HEK293 (cell line): ENCODE results near the gene TRAF3IP1.

Experiments
- CTCF ChIA-PET: fragments of 350-600 bp; formaldehyde crosslinking; extraction: SDS; loops from one replicate; lab custom pipeline; 2021; ENCODE audit warnings: antibody characterized with exemption; lab: Yijun Ruan, JAX
- POLR2A ChIA-PET: fragments of 300-600 bp; formaldehyde crosslinking; extraction: SDS; loops from one replicate; lab custom pipeline; 2020; ENCODE audit warnings: antibody characterized with exemption, inconsistent platforms; lab: Yijun Ruan, JAX
- H3K27ac ChIP-seq: fragments of 200-500 bp; sonication (Bioruptor generic); 2 replicates; pipeline ENCODE4 v1.5.1; 2014; ENCODE audit warnings: low read depth, low read length, control low read depth, inconsistent platforms; ENCODE audit errors: extremely low read depth
- H3K36me3 ChIP-seq, 2 experiments: fragments of 200-500 bp in 1 of 2; sonication (Bioruptor generic) in 1 of 2; 1 replicate in 1 of 2; 2 replicates in 1 of 2; pipeline ENCODE4 v1.5.1; 2014 to 2017; ENCODE audit warnings: inconsistent platforms in 2 of 2, low read length in 2 of 2; ENCODE audit not compliant: control insufficient read depth in 2 of 2, insufficient read depth in 1 of 2
- H3K4me1 ChIP-seq: fragments of 200-500 bp; sonication (Bioruptor generic); 2 replicates; pipeline ENCODE4 v1.5.1; 2014; ENCODE audit warnings: mild to moderate bottlenecking, low read length, inconsistent platforms; ENCODE audit not compliant: control insufficient read depth, insufficient read depth
- H3K4me3 ChIP-seq: 2 replicates; pipeline ENCODE4 v1.5.1; 2011; ENCODE audit warnings: low read depth, mild to moderate bottlenecking, control low read depth, low read length, moderate library complexity
- H3K9me3 ChIP-seq: fragments of 200-500 bp; sonication (Bioruptor generic); 2 replicates; pipeline ENCODE4 v1.5.1; 2014; ENCODE audit warnings: low read depth, low read length, inconsistent platforms; ENCODE audit not compliant: control insufficient read depth, insufficient read depth
- BCL11A ChIP-seq: fragments of 450-650 bp; formaldehyde crosslinking; IDR thresholded peaks from 2 replicates; pipeline ENCODE4 v1.5.1; 2016; ENCODE audit warnings: low read depth, missing biosample characterization, missing genetic modification characterization
- GLIS2 ChIP-seq: fragments of 450-650 bp; formaldehyde crosslinking; IDR thresholded peaks from 2 replicates; pipeline ENCODE4 v1.5.1; 2016; ENCODE audit warnings: missing biosample characterization, missing genetic modification characterization
- KLF8 ChIP-seq: fragments of 450-650 bp; formaldehyde crosslinking; IDR thresholded peaks from 2 replicates; pipeline ENCODE4 v1.5.1; 2016; ENCODE audit warnings: missing biosample characterization, missing genetic modification characterization
- SCRT1 ChIP-seq: fragments of 450-650 bp; formaldehyde crosslinking; IDR thresholded peaks from 2 replicates; pipeline ENCODE4 v1.5.1; 2016; ENCODE audit warnings: missing biosample characterization, missing genetic modification characterization, borderline replicate concordance
- ZBTB44 ChIP-seq: fragments of 450-650 bp; IDR thresholded peaks from 2 replicates; pipeline ENCODE4 v1.5.1; 2018; ENCODE audit warnings: missing biosample characterization, mild to moderate bottlenecking, missing genetic modification characterization
- ZBTB48 ChIP-seq: fragments of 450-650 bp; formaldehyde crosslinking; IDR thresholded peaks from 2 replicates; pipeline ENCODE4 v1.5.1; 2016; ENCODE audit warnings: missing biosample characterization, missing genetic modification characterization
- ZFP41 ChIP-seq: fragments of 450-650 bp; formaldehyde crosslinking; IDR thresholded peaks from 2 replicates; pipeline ENCODE4 v1.5.1; 2016; ENCODE audit warnings: missing biosample characterization, missing genetic modification characterization, borderline replicate concordance
- ZNF10 ChIP-seq: fragments of 450-650 bp; formaldehyde crosslinking; IDR thresholded peaks from 2 replicates; pipeline ENCODE4 v1.5.1; 2017; ENCODE audit warnings: missing biosample characterization, missing genetic modification characterization
- ZNF138 ChIP-seq: fragments of 450-650 bp; formaldehyde crosslinking; IDR thresholded peaks from 2 replicates; pipeline ENCODE4 v1.5.1; 2016; ENCODE audit warnings: missing biosample characterization, missing genetic modification characterization, borderline replicate concordance
- ZNF175 ChIP-seq: fragments of 450-650 bp; formaldehyde crosslinking; IDR thresholded peaks from 2 replicates; pipeline ENCODE4 v1.5.1; 2016; ENCODE audit warnings: missing biosample characterization, missing genetic modification characterization
- ZNF211 ChIP-seq: fragments of 450-650 bp; formaldehyde crosslinking; IDR thresholded peaks from 2 replicates; pipeline ENCODE4 v1.5.1; 2016; ENCODE audit warnings: low read depth, missing biosample characterization, missing genetic modification characterization
- ZNF398 ChIP-seq: fragments of 450-650 bp; formaldehyde crosslinking; IDR thresholded peaks from 2 replicates; pipeline ENCODE4 v1.5.1; 2017; ENCODE audit warnings: missing biosample characterization, missing genetic modification characterization
- ZNF416 ChIP-seq: fragments of 450-650 bp; formaldehyde crosslinking; IDR thresholded peaks from 2 replicates; pipeline ENCODE4 v1.5.1; 2016; ENCODE audit warnings: missing biosample characterization, missing genetic modification characterization
- ZNF423 ChIP-seq: fragments of 450-650 bp; formaldehyde crosslinking; IDR thresholded peaks from 2 replicates; pipeline ENCODE4 v1.5.1; 2016; ENCODE audit warnings: missing biosample characterization, missing genetic modification characterization
- ZNF510 ChIP-seq: fragments of 450-650 bp; formaldehyde crosslinking; IDR thresholded peaks from 2 replicates; pipeline ENCODE4 v1.5.1; 2018; ENCODE audit warnings: mild to moderate bottlenecking, missing genetic modification characterization, missing biosample characterization; ENCODE audit not compliant: insufficient replicate concordance
- ZNF514 ChIP-seq: fragments of 450-650 bp; formaldehyde crosslinking; IDR thresholded peaks from 2 replicates; pipeline ENCODE4 v1.5.1; 2016; ENCODE audit warnings: missing biosample characterization, missing genetic modification characterization
- ZNF529 ChIP-seq: fragments of 450-650 bp; formaldehyde crosslinking; IDR thresholded peaks from 2 replicates; pipeline ENCODE4 v1.5.1; 2017; ENCODE audit warnings: missing genetic modification characterization, missing biosample characterization; ENCODE audit not compliant: insufficient replicate concordance
- ZNF530 ChIP-seq: fragments of 450-650 bp; formaldehyde crosslinking; IDR thresholded peaks from 2 replicates; pipeline ENCODE4 v1.5.1; 2016; ENCODE audit warnings: low read depth, missing biosample characterization, missing genetic modification characterization
- ZNF555 ChIP-seq: fragments of 450-650 bp; formaldehyde crosslinking; conservative IDR thresholded peaks from 2 replicates; pipeline ENCODE4 v1.5.1; 2017; ENCODE audit warnings: missing biosample characterization, mild to moderate bottlenecking, missing genetic modification characterization, inconsistent platforms
- ZNF580 ChIP-seq: fragments of 450-650 bp; formaldehyde crosslinking; IDR thresholded peaks from 2 replicates; pipeline ENCODE4 v1.5.1; 2016; ENCODE audit warnings: missing biosample characterization, missing genetic modification characterization
- ZNF596 ChIP-seq: fragments of 450-650 bp; IDR thresholded peaks from 2 replicates; pipeline ENCODE4 v1.5.0; 2018; ENCODE audit warnings: missing biosample characterization, mild to moderate bottlenecking, missing genetic modification characterization, moderate library complexity
- ZNF621 ChIP-seq: fragments of 450-650 bp; formaldehyde crosslinking; IDR thresholded peaks from 2 replicates; pipeline ENCODE4 v1.5.1; 2017; ENCODE audit warnings: missing biosample characterization, missing genetic modification characterization
- ZNF660 ChIP-seq: fragments of 450-650 bp; IDR thresholded peaks from 2 replicates; pipeline ENCODE4 v1.5.1; 2018; ENCODE audit warnings: missing biosample characterization, mild to moderate bottlenecking, missing genetic modification characterization
- ZNF704 ChIP-seq: fragments of 450-650 bp; formaldehyde crosslinking; IDR thresholded peaks from 2 replicates; pipeline ENCODE4 v1.5.1; 2016; ENCODE audit warnings: missing biosample characterization, missing genetic modification characterization
- ZNF768 ChIP-seq: fragments of 450-650 bp; formaldehyde crosslinking; IDR thresholded peaks from 2 replicates; pipeline ENCODE4 v1.5.1; 2018; ENCODE audit warnings: missing biosample characterization, mild to moderate bottlenecking, missing genetic modification characterization
- ZNF843 ChIP-seq: fragments of 450-650 bp; formaldehyde crosslinking; IDR thresholded peaks from 2 replicates; pipeline ENCODE4 v1.5.1; 2016; ENCODE audit warnings: missing biosample characterization, missing genetic modification characterization
- TF ChIP-seq, protein P1 (sequence below): fragments of 450-650 bp; formaldehyde crosslinking; IDR thresholded peaks from 2 replicates; pipeline ENCODE4 v1.5.1; 2016; ENCODE audit warnings: missing biosample characterization, missing genetic modification characterization
- TF ChIP-seq, protein P2 (sequence below): fragments of 450-650 bp; formaldehyde crosslinking; IDR thresholded peaks from 2 replicates; pipeline ENCODE4 v1.5.1; 2016; ENCODE audit warnings: missing biosample characterization, missing genetic modification characterization

The TRAF3IP1 gene

GRCh38 chr2:238296638-238297457 is 23.5 kb upstream of the TRAF3IP1 start:
- ChIA-PET POLR2A (no interaction called here), CTCF (interaction anchor here (0.7 kb wide), 1 partner anchor 423 kb away, joined by 3 read pairs; no protein-coding TSS in a partner anchor)
- Histone ChIP-seq H3K9me3 (no peaks in the 10 kb centered on the region), H3K4me3 (no peak overlapping the region), H3K36me3 (no peaks in the 10 kb centered on the region), H3K27ac (no peak overlapping the region), H3K4me1 (no peaks in the 10 kb centered on the region)
- TF ChIP-seq ZNF660 (tag by site-specific recombination) (no peak), ZNF580 (tag by site-specific recombination) (no peak), ZNF514 (tag by site-specific recombination) (no peak), ZNF530 (tag by site-specific recombination) (no peak), ZNF423 (no peak), ZNF175 (tag by site-specific recombination) (no peak), ZFP41 (no peak), KLF8 (tag by site-specific recombination) (no peak), ZBTB48 (no peak), ZNF138 (tag by site-specific recombination) (no peak), ZNF555 (tag by site-specific recombination) (no peak), ZNF211 (no peak), ZNF768 (tag by site-specific recombination) (no peak), ZNF843 (tag by site-specific recombination) (no peak), ZNF596 (tag by site-specific recombination) (no peak), ZNF10 (no peak), ZBTB44 (no peak), ZNF704 (no peak)
- TF ChIP-seq, protein P1, sequence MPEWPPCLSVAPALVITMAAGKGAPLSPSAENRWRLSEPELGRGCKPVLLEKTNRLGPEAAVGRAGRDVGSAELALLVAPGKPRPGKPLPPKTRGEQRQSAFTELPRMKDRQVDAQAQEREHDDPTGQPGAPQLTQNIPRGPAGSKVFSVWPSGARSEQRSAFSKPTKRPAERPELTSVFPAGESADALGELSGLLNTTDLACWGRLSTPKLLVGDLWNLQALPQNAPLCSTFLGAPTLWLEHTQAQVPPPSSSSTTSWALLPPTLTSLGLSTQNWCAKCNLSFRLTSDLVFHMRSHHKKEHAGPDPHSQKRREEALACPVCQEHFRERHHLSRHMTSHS (tag by site-specific recombination) = no peak

- POLR2A ChIA-PET = no interaction called here
- no peak overlapping the region for H3K4me3 ChIP-seq
- TF ChIP-seq, protein P2, sequence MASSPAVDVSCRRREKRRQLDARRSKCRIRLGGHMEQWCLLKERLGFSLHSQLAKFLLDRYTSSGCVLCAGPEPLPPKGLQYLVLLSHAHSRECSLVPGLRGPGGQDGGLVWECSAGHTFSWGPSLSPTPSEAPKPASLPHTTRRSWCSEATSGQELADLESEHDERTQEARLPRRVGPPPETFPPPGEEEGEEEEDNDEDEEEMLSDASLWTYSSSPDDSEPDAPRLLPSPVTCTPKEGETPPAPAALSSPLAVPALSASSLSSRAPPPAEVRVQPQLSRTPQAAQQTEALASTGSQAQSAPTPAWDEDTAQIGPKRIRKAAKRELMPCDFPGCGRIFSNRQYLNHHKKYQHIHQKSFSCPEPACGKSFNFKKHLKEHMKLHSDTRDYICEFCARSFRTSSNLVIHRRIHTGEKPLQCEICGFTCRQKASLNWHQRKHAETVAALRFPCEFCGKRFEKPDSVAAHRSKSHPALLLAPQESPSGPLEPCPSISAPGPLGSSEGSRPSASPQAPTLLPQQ (tag by site-specific recombination) = no peak
- TF ChIP-seq BCL11A (tag by site-specific recombination) = no peak
- TF ChIP-seq ZNF529 (tag by site-specific recombination) = no peak
- no peak for TF ChIP-seq ZNF555 (tag by site-specific recombination)
- TF ChIP-seq SCRT1 = no peak
- TF ChIP-seq ZNF423 = no peak
- TF ChIP-seq ZNF398 (tag by site-specific recombination) = no peak
- no peak for TF ChIP-seq KLF8 (tag by site-specific recombination)
- TF ChIP-seq ZNF621 (tag by site-specific recombination) = no peak
- TF ChIP-seq ZNF416 = no peak
- no peak for TF ChIP-seq ZNF510 (tag by site-specific recombination)
- TF ChIP-seq GLIS2 (tag by site-specific recombination) = no peak
- H3K4me1 ChIP-seq = no peaks in the 10 kb centered on the region
- H3K9me3 ChIP-seq = no peaks in the 10 kb centered on the region
- H3K36me3 ChIP-seq = no peaks in the 10 kb centered on the region
- no peak overlapping the region for H3K27ac ChIP-seq
- CTCF ChIA-PET = interaction anchor here (0.8 kb wide), 1 partner anchor 44 kb away, joined by 4 read pairs; no protein-coding TSS in a partner anchor
These were observed 20.5 kb upstream of the TRAF3IP1 start for GRCh38 chr2:238299803-238300202.
